HFF-Myc (cell line): ENCODE data around the gene IFNK.

ENCODE experiments used
- DNase-seq: peaks from one replicate; pipeline ENCODE4 v3.0.0-alpha.2; 2011; ENCODE audit warnings: low read depth; ENCODE audit errors: extremely low read depth
- H3K4me3 ChIP-seq: replicated peaks from 2 replicates; pipeline ENCODE4 v1.5.1; 2011; ENCODE audit warnings: low read depth, mild to moderate bottlenecking, control low read depth, low read length
- CTCF ChIP-seq: IDR thresholded peaks from 2 replicates; pipeline ENCODE4 v1.5.1; 2012; ENCODE audit warnings: mild to moderate bottlenecking, low read depth, low read length, control low read depth; ENCODE audit errors: missing control alignments

IFNK gene

GRCh38 chr9:27529316-27530278 is 5.5 kb downstream of the IFNK start, which contains the start of gene MOB3B:
TSS of gene MOB3B (minus strand) at chr9:27529814. CDS start at chr9:27455550, 74,264 bp downstream.
- no peak for DNase-seq
- H3K4me3 ChIP-seq, result peak within 1 kb of the TSS; percentile 45
- TF ChIP-seq CTCF, result peak; percentile 84

- H3K4me3 ChIP-seq, result no peak overlapping the region
- no peak for DNase-seq
- no peak for TF ChIP-seq CTCF
Measured at GRCh38 chr9:27530915-27531755, 7.0 kb downstream of the IFNK start.

GRCh38 chr9:27532046-27532445 is 8.0 kb downstream of the IFNK start:
- H3K4me3 ChIP-seq, result no peak overlapping the region
- no peak for DNase-seq
- TF ChIP-seq CTCF, result no peak

- no peak overlapping the region for H3K4me3 ChIP-seq
- no peak for DNase-seq
- no peak for TF ChIP-seq CTCF
Measured at GRCh38 chr9:27533311-27533710, 9.2 kb downstream of the IFNK start.

GRCh38 chr9:27534131-27534530 is 10.0 kb downstream of the IFNK start:
- DNase-seq, result no peak
- no peak for TF ChIP-seq CTCF
- no peak overlapping the region for H3K4me3 ChIP-seq

GRCh38 chr9:27534658-27535209 is 10.6 kb downstream of the IFNK start:
- DNase-seq, result no peak

More at GRCh38 chr9:27534658-27535209, 10.6 kb downstream of the IFNK start:
- H3K4me3 ChIP-seq, result no peak overlapping the region
- TF ChIP-seq CTCF, result no peak
